Peyer's patch (tissue), 4 donors: ENCODE measurements around the gene ADTRP. TPM values are rescaled to one million over a fixed set of nuclear protein-coding genes. Genes with fewer than 3 reads are reported as not detected.

Experiments used
- DNase-seq, 3 donors: peaks; one replicate each; pipeline ENCODE4 v3.0.0-alpha.2; 2017 to 2019
- H3K27ac ChIP-seq, 4 donors: fragments of 200-600 bp; sonication (generic); one replicate each; pipeline ENCODE4 v1.5.1; 2016 to 2019
- H3K27me3 ChIP-seq, 2 donors: fragments of 200-600 bp; sonication (generic); one replicate each; pipeline ENCODE4 v1.5.1; 2019
- H3K36me3 ChIP-seq, 3 donors: fragments of 200-600 bp; sonication (generic); one replicate each; pipeline ENCODE4 v1.5.1; 2016 to 2019
- H3K4me1 ChIP-seq, 4 donors: fragments of 200-600 bp; sonication (generic); one replicate each; pipeline ENCODE4 v1.5.1; 2016 to 2019
- H3K4me3 ChIP-seq, 4 donors: fragments of 200-600 bp; sonication (generic); 1 replicate in 3 of 4; 2 replicates in 1 of 4; pipeline ENCODE4 v1.5.1; 2016 to 2019; ENCODE audit warnings: mild to moderate bottlenecking in 1 of 4
- H3K9me3 ChIP-seq, 4 donors: fragments of 200-600 bp; sonication (generic); one replicate each; pipeline ENCODE4 v1.5.1; 2016 to 2019; ENCODE audit warnings: mild to moderate bottlenecking in 1 of 4
- POLR2A ChIP-seq, 2 donors: fragments of 450-650 bp; IDR thresholded peaks; one replicate each; pipeline ENCODE4 v1.5.1; 2017; ENCODE audit warnings: antibody characterized with exemption in 2 of 2, mild to moderate bottlenecking in 2 of 2, moderate library complexity in 2 of 2
- total RNA-seq, 4 donors: library from RNA; depleted of rRNA; stranded (reverse); fragments of >200 nt; gene quantifications; one replicate each; pipeline ENCODE4 v1.1.0, GENCODE V29; 2016
- TF ChIP-seq, protein P1 (sequence below), 6 experiments: fragments of 450-650 bp in 4 of 6; fragments of 200-600 bp in 2 of 6; sonication (generic) in 1 of 6; IDR thresholded peaks; one replicate each; pipeline ENCODE4 v1.5.1; 2017 to 2019; ENCODE audit warnings: antibody characterized with exemption in 6 of 6, mild to moderate bottlenecking in 3 of 6, moderate library complexity in 1 of 6

ADTRP gene
- total RNA-seq, 4 donors from 2014 or later, result 33.8 to 187 (median 133) TPM

DNA sequence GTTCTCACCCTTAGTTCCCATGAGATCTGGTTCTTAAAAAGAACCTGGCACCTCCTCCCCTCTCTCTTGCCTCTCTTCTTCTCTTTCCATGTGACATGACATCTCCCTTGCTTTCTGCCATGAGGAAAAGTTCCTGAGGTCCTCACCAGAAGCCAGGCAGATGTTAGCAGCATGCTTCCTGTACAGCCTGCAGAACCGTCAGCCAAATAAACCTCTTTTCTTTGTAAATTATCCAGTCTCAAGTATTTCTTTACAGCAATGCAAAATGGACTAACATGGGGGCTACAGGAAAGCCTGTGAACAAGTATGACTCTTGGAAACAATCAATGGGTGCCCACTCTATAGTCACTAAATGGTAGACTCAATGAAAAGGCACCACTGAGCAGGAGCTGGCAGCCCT lies 34.5 kb downstream of the ADTRP start:
- H3K27ac ChIP-seq, result peak overlapping the region in 3 of 4 donors; percentile 16 to 30 (median 18)
- TF ChIP-seq, protein P1, sequence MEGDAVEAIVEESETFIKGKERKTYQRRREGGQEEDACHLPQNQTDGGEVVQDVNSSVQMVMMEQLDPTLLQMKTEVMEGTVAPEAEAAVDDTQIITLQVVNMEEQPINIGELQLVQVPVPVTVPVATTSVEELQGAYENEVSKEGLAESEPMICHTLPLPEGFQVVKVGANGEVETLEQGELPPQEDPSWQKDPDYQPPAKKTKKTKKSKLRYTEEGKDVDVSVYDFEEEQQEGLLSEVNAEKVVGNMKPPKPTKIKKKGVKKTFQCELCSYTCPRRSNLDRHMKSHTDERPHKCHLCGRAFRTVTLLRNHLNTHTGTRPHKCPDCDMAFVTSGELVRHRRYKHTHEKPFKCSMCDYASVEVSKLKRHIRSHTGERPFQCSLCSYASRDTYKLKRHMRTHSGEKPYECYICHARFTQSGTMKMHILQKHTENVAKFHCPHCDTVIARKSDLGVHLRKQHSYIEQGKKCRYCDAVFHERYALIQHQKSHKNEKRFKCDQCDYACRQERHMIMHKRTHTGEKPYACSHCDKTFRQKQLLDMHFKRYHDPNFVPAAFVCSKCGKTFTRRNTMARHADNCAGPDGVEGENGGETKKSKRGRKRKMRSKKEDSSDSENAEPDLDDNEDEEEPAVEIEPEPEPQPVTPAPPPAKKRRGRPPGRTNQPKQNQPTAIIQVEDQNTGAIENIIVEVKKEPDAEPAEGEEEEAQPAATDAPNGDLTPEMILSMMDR (IDR thresholded peaks at IDR 0.05), result no peak
- TF ChIP-seq POLR2A (IDR thresholded peaks at IDR 0.05), result no peak
- DNase-seq, result no peak
- no peak overlapping the region for H3K4me3 ChIP-seq
- no peaks in the 10 kb centered on the region for H3K9me3 ChIP-seq
- no peaks in the 10 kb centered on the region for H3K4me1 ChIP-seq
- H3K27me3 ChIP-seq, result no peaks in the 10 kb centered on the region
- no peaks in the 10 kb centered on the region for H3K36me3 ChIP-seq

DNA sequence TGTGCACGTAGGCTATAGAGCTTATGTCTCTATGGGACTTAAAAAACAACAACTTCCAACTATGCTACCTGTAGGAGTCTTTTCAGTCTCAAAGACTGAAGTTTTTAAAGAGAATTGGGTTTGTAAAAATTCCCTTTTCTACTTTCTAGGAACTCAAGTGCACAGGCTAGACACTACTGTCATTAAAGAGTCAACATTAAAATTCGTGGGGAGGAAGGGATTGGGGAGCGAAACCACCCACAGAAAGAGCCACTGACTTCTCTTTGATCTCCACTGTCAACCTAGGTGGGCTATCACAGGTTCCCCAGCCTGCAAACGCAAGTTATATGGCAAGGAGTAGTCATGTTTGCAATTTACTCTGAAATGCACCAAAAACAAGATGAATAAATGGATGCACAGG lies 37.7 kb downstream of the ADTRP start:
- no peaks in the 10 kb centered on the region for H3K36me3 ChIP-seq
- H3K4me3 ChIP-seq, result no peak overlapping the region
- no peak for TF ChIP-seq POLR2A (IDR thresholded peaks at IDR 0.05)
- TF ChIP-seq, protein P1 (IDR thresholded peaks at IDR 0.05), result no peak
- H3K9me3 ChIP-seq, result no peaks in the 10 kb centered on the region
- H3K27me3 ChIP-seq, result no peaks in the 10 kb centered on the region
- H3K4me1 ChIP-seq, result no peaks in the 10 kb centered on the region
- H3K27ac ChIP-seq, result no peak overlapping the region
- DNase-seq, result no peak

DNA sequence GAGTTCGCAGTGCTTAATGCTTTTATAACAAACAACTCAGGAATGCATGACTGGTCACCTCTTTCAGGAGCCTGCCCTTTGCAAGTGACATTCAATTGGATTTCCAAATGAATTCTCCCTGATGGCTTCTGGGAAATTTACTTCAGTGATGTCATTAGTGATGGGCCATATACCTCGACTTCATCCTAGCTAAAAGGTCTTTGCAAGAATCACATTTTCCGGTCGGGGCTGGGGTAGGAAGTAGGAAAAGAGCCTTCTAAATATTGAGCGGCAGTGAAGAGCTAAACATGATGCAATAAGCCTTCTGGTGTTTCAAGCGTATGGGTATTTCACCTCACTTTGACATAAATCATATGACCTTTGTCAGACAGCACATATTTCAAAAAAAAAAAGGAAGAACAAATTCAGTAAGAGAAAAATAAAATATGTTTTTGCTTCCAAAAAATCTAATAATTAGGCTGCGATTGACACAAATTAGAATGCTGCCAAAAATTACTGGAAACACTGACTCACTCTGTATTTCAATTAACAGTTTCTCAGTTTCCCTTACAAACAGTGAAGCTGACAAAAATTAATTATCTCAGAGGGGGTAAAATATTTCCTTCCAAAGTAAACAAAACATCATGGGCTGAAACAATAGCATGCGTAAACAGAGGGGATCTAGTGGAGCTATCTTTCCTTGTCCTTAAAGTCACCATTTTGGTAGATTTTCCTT lies 39.8 kb downstream of the ADTRP start:
- TF ChIP-seq POLR2A (IDR thresholded peaks at IDR 0.05), result no peak
- TF ChIP-seq, protein P1 (IDR thresholded peaks at IDR 0.05), result no peak
- no peak overlapping the region for H3K27ac ChIP-seq
- no peak overlapping the region for H3K4me3 ChIP-seq
- no peaks in the 10 kb centered on the region for H3K27me3 ChIP-seq
- H3K9me3 ChIP-seq, result no peaks in the 10 kb centered on the region
- H3K4me1 ChIP-seq, result no peaks in the 10 kb centered on the region
- H3K36me3 ChIP-seq, result no peaks in the 10 kb centered on the region
- DNase-seq, result no peak

DNA sequence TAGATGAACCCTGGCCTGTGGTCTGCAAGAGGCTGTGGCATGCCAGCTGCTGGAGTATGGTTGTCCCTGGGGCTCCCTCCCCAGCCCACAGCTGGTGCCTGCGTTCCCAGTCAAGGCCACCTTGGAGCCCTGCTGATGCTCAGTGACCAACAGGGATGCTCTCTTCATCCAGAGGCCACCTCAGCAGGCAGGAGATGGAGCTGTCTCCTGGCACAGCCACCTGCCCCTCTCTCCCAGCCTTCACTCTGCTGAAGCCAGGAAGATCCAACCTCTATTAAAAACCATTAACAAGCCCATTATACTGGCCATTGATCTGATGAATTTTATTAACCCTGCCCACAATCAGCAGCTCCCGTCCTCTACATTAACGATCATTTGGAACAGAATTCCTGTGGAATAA lies 40.4 kb downstream of the ADTRP start:
- TF ChIP-seq POLR2A (IDR thresholded peaks at IDR 0.05), result no peak
- TF ChIP-seq, protein P1 (IDR thresholded peaks at IDR 0.05), result no peak
- no peak for DNase-seq
- H3K36me3 ChIP-seq, result no peaks in the 10 kb centered on the region
- no peaks in the 10 kb centered on the region for H3K4me1 ChIP-seq
- H3K9me3 ChIP-seq, result no peaks in the 10 kb centered on the region
- no peak overlapping the region for H3K27ac ChIP-seq
- H3K27me3 ChIP-seq, result no peaks in the 10 kb centered on the region
- H3K4me3 ChIP-seq, result no peak overlapping the region

DNA sequence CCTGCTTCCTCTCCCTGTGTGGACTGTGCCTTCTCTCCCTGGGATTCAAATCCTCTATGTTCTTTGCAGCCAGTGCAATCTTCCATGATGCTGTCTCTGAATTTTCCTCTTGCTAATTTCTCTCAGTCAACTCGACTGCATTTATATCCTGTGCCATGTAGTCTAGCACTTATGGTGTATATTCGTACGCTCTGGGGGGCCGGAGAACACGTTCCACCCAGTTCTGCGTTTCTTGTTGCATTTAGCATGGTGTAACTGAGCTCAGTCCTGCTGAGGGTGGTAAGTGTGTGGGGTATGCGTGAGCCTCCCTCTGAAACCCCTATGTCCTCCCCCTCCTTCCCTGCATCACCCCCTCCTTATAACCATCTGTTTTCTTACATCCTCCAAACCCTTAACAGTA lies 42.0 kb downstream of the ADTRP start:
- Histone ChIP-seq H3K9me3 (no peaks in the 10 kb centered on the region), H3K27me3 (no peaks in the 10 kb centered on the region), H3K4me3 (no peak overlapping the region), H3K4me1 (peaks cover 0 to 4% (median 0%) of the 10 kb centered on the region in 4 donors), H3K27ac (no peak overlapping the region), H3K36me3 (no peaks in the 10 kb centered on the region)
- DNase-seq, result no peak
- TF ChIP-seq POLR2A (IDR thresholded peaks at IDR 0.05), result no peak
- TF ChIP-seq, protein P1 (IDR thresholded peaks at IDR 0.05), result no peak
